WTC11 (cell line): ENCODE measurements around the gene HOMER1. TPM values are rescaled to one million over a fixed set of nuclear protein-coding genes. Genes with fewer than 3 reads are reported as not detected.

Experiments used
- ATAC-seq: fragments of 200-7000 bp; cut with Tn5 transposase; 2 replicates; pipeline ENCODE4 v1.10.0; 2021; ENCODE audit warnings: mild to moderate bottlenecking, moderate library complexity
- CTCF ChIA-PET: fragments of 300-600 bp; sonication (Branson Sonifier 250); formaldehyde crosslinking; loops from one replicate; lab custom pipeline; 2021; ENCODE audit warnings: antibody characterized with exemption; lab: Charles Lee
- POLR2A ChIA-PET: fragments of 350-600 bp; sonication (Branson Sonifier 250); formaldehyde crosslinking; loops from one replicate; lab custom pipeline; 2021; ENCODE audit warnings: antibody characterized with exemption; lab: Charles Lee
- DNase-seq: peaks from one replicate; pipeline ENCODE4 v3.0.0; 2021; ENCODE audit warnings: low spot score
- H3K27ac Mint-ChIP-seq: 2 replicates; pipeline ENCODE4 v1.8.0; 2021; ENCODE audit warnings: mixed read lengths
- H3K27me3 Mint-ChIP-seq: 2 replicates; pipeline ENCODE4 v1.8.0; 2021; ENCODE audit warnings: low read depth, mild to moderate bottlenecking, moderate library complexity, mixed read lengths
- H3K36me3 Mint-ChIP-seq: 2 replicates; pipeline ENCODE4 v1.8.0; 2021; ENCODE audit warnings: mixed read lengths
- H3K4me1 Mint-ChIP-seq: 2 replicates; pipeline ENCODE4 v1.8.0; 2022; ENCODE audit warnings: mixed read lengths
- H3K4me3 Mint-ChIP-seq: 2 replicates; pipeline ENCODE4 v1.8.0; 2021; ENCODE audit warnings: mild to moderate bottlenecking, moderate library complexity, mixed read lengths
- H3K9me3 Mint-ChIP-seq: 2 replicates; pipeline ENCODE4 v1.8.0; 2021; ENCODE audit warnings: mixed read lengths
- EMX1 ChIP-seq: fragments of 250-450 bp; sonication (Bioruptor Pico); IDR thresholded peaks from 2 replicates; pipeline ENCODE4 v1.8.0; 2021; ENCODE audit warnings: mild to moderate bottlenecking
- GRHL2 ChIP-seq: fragments of 250-450 bp; sonication (Bioruptor Pico); IDR thresholded peaks from 2 replicates; pipeline ENCODE4 v1.8.0; 2022; ENCODE audit warnings: mild to moderate bottlenecking, moderate library complexity; ENCODE audit not compliant: insufficient replicate concordance, severe bottlenecking
- GTF2I ChIP-seq: fragments of 250-450 bp; sonication (Bioruptor Pico); conservative IDR thresholded peaks from 2 replicates; pipeline ENCODE4 v1.4.0; 2021; ENCODE audit warnings: mild to moderate bottlenecking
- HMGA2 ChIP-seq: fragments of 250-450 bp; sonication (Bioruptor Pico); IDR thresholded peaks from 2 replicates; pipeline ENCODE4 v1.4.0; 2021; ENCODE audit warnings: mild to moderate bottlenecking, moderate library complexity
- IRF2 ChIP-seq: sonication (generic); formaldehyde crosslinking; IDR thresholded peaks from 2 replicates; pipeline ENCODE4 v1.8.0; 2022; ENCODE audit warnings: low read depth, missing genetic modification reagents, borderline replicate concordance
- NR1H2 ChIP-seq: sonication (generic); formaldehyde crosslinking; IDR thresholded peaks from 2 replicates; pipeline ENCODE4 v1.9.0; 2021; ENCODE audit warnings: mild to moderate bottlenecking, moderate library complexity, missing genetic modification reagents
- OVOL2 ChIP-seq: fragments of 250-450 bp; sonication (Bioruptor Pico); IDR thresholded peaks from 2 replicates; pipeline ENCODE4 v1.9.0; 2021; ENCODE audit warnings: mild to moderate bottlenecking, borderline replicate concordance
- SMAD3 ChIP-seq: sonication (generic); formaldehyde crosslinking; IDR thresholded peaks from 2 replicates; pipeline ENCODE4 v1.8.0; 2022; ENCODE audit warnings: missing genetic modification reagents, mild to moderate bottlenecking, borderline replicate concordance
- SMAD4 ChIP-seq: sonication (generic); formaldehyde crosslinking; IDR thresholded peaks from 2 replicates; pipeline ENCODE4 v1.8.0; 2022; ENCODE audit warnings: mild to moderate bottlenecking, missing genetic modification reagents
- SOX15 ChIP-seq: fragments of 250-450 bp; sonication (Bioruptor Pico); IDR thresholded peaks from 2 replicates; pipeline ENCODE4 v1.9.0; 2021; ENCODE audit warnings: mild to moderate bottlenecking
- TEAD4 ChIP-seq: sonication (generic); formaldehyde crosslinking; IDR thresholded peaks from 2 replicates; pipeline ENCODE4 v1.8.0; 2022; ENCODE audit warnings: mild to moderate bottlenecking, missing genetic modification reagents
- ZNF232 ChIP-seq: sonication (generic); formaldehyde crosslinking; IDR thresholded peaks from 2 replicates; pipeline ENCODE4 v1.8.0; 2022; ENCODE audit warnings: mild to moderate bottlenecking, missing genetic modification reagents
- ZNF671 ChIP-seq: fragments of 250-450 bp; sonication (Bioruptor Pico); IDR thresholded peaks from 2 replicates; pipeline ENCODE4 v1.8.0; 2021; ENCODE audit warnings: mild to moderate bottlenecking
- total RNA-seq: library from RNA; stranded (reverse); gene quantifications from 3 replicates; pipeline ENCODE4 v1.2.3, GENCODE V29; 2021
- TF ChIP-seq, protein P1 (sequence below): fragments of 250-450 bp; sonication (Bioruptor Pico); IDR thresholded peaks from 2 replicates; pipeline ENCODE4 v1.9.0; 2021; ENCODE audit warnings: mild to moderate bottlenecking
- TF ChIP-seq, protein P2 (sequence below): sonication (generic); formaldehyde crosslinking; IDR thresholded peaks from 2 replicates; pipeline ENCODE4 v1.8.0; 2022; ENCODE audit warnings: mild to moderate bottlenecking, missing genetic modification reagents
- TF ChIP-seq, protein P3 (sequence below): sonication (generic); formaldehyde crosslinking; conservative IDR thresholded peaks from 2 replicates; pipeline ENCODE4 v1.8.1; 2023; ENCODE audit warnings: mild to moderate bottlenecking, low read depth, missing genetic modification reagents, moderate library complexity
- TF ChIP-seq, protein P4 (sequence below): sonication (generic); formaldehyde crosslinking; IDR thresholded peaks from 2 replicates; pipeline ENCODE4 v1.8.0; 2023; ENCODE audit warnings: mild to moderate bottlenecking, missing genetic modification reagents
- TF ChIP-seq, protein P5 (sequence below): sonication (generic); formaldehyde crosslinking; IDR thresholded peaks from 2 replicates; pipeline ENCODE4 v1.8.0; 2022; ENCODE audit warnings: mild to moderate bottlenecking, missing genetic modification reagents
- TF ChIP-seq, protein P6 (sequence below): fragments of 250-450 bp; sonication (Bioruptor Pico); IDR thresholded peaks from 2 replicates; pipeline ENCODE4 v1.8.0; 2021; ENCODE audit warnings: mild to moderate bottlenecking

The HOMER1 gene
- total RNA-seq, 1 experiment from 2014 or later: 37.6 TPM

DNA sequence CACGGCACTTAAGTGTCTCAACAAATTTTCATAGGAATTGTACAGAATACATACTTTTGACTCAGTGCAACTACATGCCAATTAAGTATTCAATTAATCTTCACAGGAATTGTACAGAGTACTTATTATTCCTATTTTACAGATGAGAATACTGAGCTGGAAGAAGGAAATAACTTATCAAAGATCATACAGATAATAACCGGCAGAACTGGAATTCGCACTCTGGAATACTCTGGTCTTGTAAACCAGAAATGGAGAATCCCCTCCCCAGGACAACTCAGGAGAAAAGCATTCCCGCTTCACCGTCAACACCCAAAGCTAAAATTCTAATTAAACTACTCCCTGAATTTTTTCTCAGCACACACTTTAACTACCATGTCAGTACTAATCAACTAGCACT lies 112.7 kb downstream of the HOMER1 start:
- TF ChIP-seq, protein P1, sequence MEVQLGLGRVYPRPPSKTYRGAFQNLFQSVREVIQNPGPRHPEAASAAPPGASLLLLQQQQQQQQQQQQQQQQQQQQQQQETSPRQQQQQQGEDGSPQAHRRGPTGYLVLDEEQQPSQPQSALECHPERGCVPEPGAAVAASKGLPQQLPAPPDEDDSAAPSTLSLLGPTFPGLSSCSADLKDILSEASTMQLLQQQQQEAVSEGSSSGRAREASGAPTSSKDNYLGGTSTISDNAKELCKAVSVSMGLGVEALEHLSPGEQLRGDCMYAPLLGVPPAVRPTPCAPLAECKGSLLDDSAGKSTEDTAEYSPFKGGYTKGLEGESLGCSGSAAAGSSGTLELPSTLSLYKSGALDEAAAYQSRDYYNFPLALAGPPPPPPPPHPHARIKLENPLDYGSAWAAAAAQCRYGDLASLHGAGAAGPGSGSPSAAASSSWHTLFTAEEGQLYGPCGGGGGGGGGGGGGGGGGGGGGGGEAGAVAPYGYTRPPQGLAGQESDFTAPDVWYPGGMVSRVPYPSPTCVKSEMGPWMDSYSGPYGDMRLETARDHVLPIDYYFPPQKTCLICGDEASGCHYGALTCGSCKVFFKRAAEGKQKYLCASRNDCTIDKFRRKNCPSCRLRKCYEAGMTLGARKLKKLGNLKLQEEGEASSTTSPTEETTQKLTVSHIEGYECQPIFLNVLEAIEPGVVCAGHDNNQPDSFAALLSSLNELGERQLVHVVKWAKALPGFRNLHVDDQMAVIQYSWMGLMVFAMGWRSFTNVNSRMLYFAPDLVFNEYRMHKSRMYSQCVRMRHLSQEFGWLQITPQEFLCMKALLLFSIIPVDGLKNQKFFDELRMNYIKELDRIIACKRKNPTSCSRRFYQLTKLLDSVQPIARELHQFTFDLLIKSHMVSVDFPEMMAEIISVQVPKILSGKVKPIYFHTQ (CRISPR knock-in tag): no peak
- no peak for TF ChIP-seq SMAD4
- no peak overlapping the region for H3K4me3 Mint-ChIP-seq
- H3K36me3 Mint-ChIP-seq: peaks cover 10% of the 10 kb centered on the region
- no peaks in the 10 kb centered on the region for H3K27me3 Mint-ChIP-seq
- H3K9me3 Mint-ChIP-seq: no peaks in the 10 kb centered on the region
- DNase-seq (no peak), ATAC-seq (no peak)
- no peak overlapping the region for H3K27ac Mint-ChIP-seq
- ChIA-PET POLR2A (no interaction called here), CTCF (no interaction called here)
- H3K4me1 Mint-ChIP-seq: no peaks in the 10 kb centered on the region

DNA sequence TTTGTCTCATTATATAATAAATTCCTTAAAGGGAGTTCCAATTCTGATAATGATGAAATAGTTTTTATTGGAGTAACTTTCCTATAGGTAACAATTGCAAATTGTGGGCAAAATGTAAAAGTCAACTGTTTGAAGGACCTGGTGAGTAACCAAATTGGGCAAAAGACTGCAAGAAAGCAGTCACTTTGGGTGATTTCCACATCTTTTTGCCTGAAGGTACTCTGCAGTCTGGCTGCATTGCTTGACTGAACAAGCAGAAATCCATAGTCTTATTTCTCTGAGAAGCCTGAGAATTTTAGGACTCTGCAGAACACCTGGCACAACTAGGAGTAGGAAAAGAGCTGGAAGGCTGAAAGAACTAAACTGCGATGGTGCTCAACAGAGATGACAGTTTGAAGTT lies 114.9 kb downstream of the HOMER1 start:
- no peak overlapping the region for H3K4me3 Mint-ChIP-seq
- peaks cover 13% of the 10 kb centered on the region for H3K36me3 Mint-ChIP-seq
- H3K4me1 Mint-ChIP-seq: no peaks in the 10 kb centered on the region
- H3K27ac Mint-ChIP-seq: no peak overlapping the region
- ChIA-PET POLR2A (no interaction called here), CTCF (no interaction called here)
- no peak for DNase-seq
- H3K9me3 Mint-ChIP-seq: no peaks in the 10 kb centered on the region
- TF ChIP-seq SOX15 (CRISPR knock-in tag): no peak
- TF ChIP-seq GTF2I (CRISPR knock-in tag): no peak
- no peak for TF ChIP-seq HMGA2
- TF ChIP-seq IRF2 (CRISPR knock-in tag): no peak
- TF ChIP-seq SMAD3 (CRISPR knock-in tag): no peak
- TF ChIP-seq, protein P2, sequence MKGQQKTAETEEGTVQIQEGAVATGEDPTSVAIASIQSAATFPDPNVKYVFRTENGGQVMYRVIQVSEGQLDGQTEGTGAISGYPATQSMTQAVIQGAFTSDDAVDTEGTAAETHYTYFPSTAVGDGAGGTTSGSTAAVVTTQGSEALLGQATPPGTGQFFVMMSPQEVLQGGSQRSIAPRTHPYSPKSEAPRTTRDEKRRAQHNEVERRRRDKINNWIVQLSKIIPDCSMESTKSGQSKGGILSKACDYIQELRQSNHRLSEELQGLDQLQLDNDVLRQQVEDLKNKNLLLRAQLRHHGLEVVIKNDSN (CRISPR knock-in tag): no peak
- no peak for TF ChIP-seq ZNF232 (CRISPR knock-in tag)
- no peak for TF ChIP-seq TEAD4 (CRISPR knock-in tag)
- no peak for TF ChIP-seq ZNF671 (CRISPR knock-in tag)
- TF ChIP-seq, protein P3, sequence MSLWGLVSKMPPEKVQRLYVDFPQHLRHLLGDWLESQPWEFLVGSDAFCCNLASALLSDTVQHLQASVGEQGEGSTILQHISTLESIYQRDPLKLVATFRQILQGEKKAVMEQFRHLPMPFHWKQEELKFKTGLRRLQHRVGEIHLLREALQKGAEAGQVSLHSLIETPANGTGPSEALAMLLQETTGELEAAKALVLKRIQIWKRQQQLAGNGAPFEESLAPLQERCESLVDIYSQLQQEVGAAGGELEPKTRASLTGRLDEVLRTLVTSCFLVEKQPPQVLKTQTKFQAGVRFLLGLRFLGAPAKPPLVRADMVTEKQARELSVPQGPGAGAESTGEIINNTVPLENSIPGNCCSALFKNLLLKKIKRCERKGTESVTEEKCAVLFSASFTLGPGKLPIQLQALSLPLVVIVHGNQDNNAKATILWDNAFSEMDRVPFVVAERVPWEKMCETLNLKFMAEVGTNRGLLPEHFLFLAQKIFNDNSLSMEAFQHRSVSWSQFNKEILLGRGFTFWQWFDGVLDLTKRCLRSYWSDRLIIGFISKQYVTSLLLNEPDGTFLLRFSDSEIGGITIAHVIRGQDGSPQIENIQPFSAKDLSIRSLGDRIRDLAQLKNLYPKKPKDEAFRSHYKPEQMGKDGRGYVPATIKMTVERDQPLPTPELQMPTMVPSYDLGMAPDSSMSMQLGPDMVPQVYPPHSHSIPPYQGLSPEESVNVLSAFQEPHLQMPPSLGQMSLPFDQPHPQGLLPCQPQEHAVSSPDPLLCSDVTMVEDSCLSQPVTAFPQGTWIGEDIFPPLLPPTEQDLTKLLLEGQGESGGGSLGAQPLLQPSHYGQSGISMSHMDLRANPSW: no peak
- no peaks in the 10 kb centered on the region for H3K27me3 Mint-ChIP-seq
- ATAC-seq: no peak

DNA sequence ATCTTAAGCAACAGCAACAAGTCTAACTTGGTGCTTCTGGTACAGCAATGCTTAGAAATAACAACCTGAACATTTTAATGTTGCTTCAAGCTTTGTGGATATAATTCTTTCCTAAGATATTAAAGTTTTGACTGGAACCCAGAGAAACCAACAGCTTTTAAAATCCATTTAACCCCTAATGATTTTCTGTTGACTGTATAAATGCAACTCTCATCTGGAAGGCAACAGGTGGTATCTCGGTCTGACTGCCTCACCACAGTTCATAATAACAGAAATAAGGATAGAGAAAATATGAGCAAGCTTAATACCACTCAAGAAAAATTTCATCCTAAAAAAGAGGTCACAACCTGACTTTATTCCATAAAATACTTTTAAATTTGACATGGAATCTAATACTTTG lies 116.9 kb downstream of the HOMER1 start:
- ChIA-PET POLR2A (no interaction called here), CTCF (no interaction called here)
- H3K9me3 Mint-ChIP-seq: no peaks in the 10 kb centered on the region
- peaks cover 8% of the 10 kb centered on the region for H3K4me1 Mint-ChIP-seq
- DNase-seq (no peak), ATAC-seq (no peak)
- no peak overlapping the region for H3K27ac Mint-ChIP-seq
- H3K36me3 Mint-ChIP-seq: peaks cover 13% of the 10 kb centered on the region
- H3K27me3 Mint-ChIP-seq: no peaks in the 10 kb centered on the region
- no peak overlapping the region for H3K4me3 Mint-ChIP-seq
- TF ChIP-seq OVOL2 (CRISPR knock-in tag) (no peak), EMX1 (CRISPR knock-in tag) (no peak), NR1H2 (CRISPR knock-in tag) (no peak), GRHL2 (no peak), HMGA2 (no peak)
- TF ChIP-seq, protein P4, sequence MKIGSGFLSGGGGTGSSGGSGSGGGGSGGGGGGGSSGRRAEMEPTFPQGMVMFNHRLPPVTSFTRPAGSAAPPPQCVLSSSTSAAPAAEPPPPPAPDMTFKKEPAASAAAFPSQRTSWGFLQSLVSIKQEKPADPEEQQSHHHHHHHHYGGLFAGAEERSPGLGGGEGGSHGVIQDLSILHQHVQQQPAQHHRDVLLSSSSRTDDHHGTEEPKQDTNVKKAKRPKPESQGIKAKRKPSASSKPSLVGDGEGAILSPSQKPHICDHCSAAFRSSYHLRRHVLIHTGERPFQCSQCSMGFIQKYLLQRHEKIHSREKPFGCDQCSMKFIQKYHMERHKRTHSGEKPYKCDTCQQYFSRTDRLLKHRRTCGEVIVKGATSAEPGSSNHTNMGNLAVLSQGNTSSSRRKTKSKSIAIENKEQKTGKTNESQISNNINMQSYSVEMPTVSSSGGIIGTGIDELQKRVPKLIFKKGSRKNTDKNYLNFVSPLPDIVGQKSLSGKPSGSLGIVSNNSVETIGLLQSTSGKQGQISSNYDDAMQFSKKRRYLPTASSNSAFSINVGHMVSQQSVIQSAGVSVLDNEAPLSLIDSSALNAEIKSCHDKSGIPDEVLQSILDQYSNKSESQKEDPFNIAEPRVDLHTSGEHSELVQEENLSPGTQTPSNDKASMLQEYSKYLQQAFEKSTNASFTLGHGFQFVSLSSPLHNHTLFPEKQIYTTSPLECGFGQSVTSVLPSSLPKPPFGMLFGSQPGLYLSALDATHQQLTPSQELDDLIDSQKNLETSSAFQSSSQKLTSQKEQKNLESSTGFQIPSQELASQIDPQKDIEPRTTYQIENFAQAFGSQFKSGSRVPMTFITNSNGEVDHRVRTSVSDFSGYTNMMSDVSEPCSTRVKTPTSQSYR (CRISPR knock-in tag): no peak
- TF ChIP-seq, protein P5, sequence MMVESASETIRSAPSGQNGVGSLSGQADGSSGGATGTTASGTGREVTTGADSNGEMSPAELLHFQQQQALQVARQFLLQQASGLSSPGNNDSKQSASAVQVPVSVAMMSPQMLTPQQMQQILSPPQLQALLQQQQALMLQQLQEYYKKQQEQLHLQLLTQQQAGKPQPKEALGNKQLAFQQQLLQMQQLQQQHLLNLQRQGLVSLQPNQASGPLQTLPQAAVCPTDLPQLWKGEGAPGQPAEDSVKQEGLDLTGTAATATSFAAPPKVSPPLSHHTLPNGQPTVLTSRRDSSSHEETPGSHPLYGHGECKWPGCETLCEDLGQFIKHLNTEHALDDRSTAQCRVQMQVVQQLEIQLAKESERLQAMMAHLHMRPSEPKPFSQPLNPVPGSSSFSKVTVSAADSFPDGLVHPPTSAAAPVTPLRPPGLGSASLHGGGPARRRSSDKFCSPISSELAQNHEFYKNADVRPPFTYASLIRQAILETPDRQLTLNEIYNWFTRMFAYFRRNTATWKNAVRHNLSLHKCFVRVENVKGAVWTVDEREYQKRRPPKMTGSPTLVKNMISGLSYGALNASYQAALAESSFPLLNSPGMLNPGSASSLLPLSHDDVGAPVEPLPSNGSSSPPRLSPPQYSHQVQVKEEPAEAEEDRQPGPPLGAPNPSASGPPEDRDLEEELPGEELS (CRISPR knock-in tag): no peak
- TF ChIP-seq, protein P6, sequence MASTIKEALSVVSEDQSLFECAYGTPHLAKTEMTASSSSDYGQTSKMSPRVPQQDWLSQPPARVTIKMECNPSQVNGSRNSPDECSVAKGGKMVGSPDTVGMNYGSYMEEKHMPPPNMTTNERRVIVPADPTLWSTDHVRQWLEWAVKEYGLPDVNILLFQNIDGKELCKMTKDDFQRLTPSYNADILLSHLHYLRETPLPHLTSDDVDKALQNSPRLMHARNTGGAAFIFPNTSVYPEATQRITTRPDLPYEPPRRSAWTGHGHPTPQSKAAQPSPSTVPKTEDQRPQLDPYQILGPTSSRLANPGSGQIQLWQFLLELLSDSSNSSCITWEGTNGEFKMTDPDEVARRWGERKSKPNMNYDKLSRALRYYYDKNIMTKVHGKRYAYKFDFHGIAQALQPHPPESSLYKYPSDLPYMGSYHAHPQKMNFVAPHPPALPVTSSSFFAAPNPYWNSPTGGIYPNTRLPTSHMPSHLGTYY (CRISPR knock-in tag): no peak
